Cardiac fibroblast (primary cell): ENCODE measurements around the gene PIGN.
"Not testable (repeated sequence)": the region's sequence is repeated elsewhere in the genome, so short reads cannot be mapped to it uniquely, and the experiment has no call there.

Experiments
- DNase-seq, 2 donors: peaks; one replicate each; pipeline versions ENCODE4 v3.0.0 to v3.0.0-alpha.2; 2010; ENCODE audit warnings: low read depth in 2 of 2
- H3K4me3 ChIP-seq, 2 donors: replicated peaks in 1 of 2; 1 replicate in 1 of 2; 2 replicates in 1 of 2; pipeline ENCODE4 v1.5.1; 2011; ENCODE audit warnings: low read depth in 2 of 2, low read length in 2 of 2, mild to moderate bottlenecking in 2 of 2, moderate library complexity in 1 of 2
- CTCF ChIP-seq: IDR thresholded peaks from one replicate; pipeline ENCODE4 v1.5.1; 2011; ENCODE audit warnings: low read depth, mild to moderate bottlenecking, low read length, inconsistent platforms

The PIGN gene

GRCh38 chr18:62183578-62184195, 3.2 kb downstream of the PIGN start:
- DNase-seq = peak; percentile 78 to 81
- TF ChIP-seq CTCF = peak; percentile 93
- no peak overlapping the region for H3K4me3 ChIP-seq

GRCh38 chr18:62182220-62182619, 4.6 kb downstream of the PIGN start:
- H3K4me3 ChIP-seq = no peak overlapping the region
- no peak for TF ChIP-seq CTCF
- no peak for DNase-seq

- no peak for TF ChIP-seq CTCF
- no peak for DNase-seq
- no peak overlapping the region for H3K4me3 ChIP-seq
These were observed 7.6 kb downstream of the PIGN start for GRCh38 chr18:62179213-62179612.

- DNase-seq = no peak
- H3K4me3 ChIP-seq = no peak overlapping the region
- no peak for TF ChIP-seq CTCF
These were observed 9.6 kb downstream of the PIGN start for GRCh38 chr18:62177271-62177670.

- no peak for DNase-seq
- no peak overlapping the region for H3K4me3 ChIP-seq
- no peak for TF ChIP-seq CTCF
These were observed 11.3 kb downstream of the PIGN start for GRCh38 chr18:62175521-62175920.

- TF ChIP-seq CTCF = no peak
- H3K4me3 ChIP-seq = no peak overlapping the region
- DNase-seq = no peak
These were observed 14.6 kb downstream of the PIGN start for GRCh38 chr18:62172298-62172697.

- TF ChIP-seq CTCF = no peak
- no peak for DNase-seq
- no peak overlapping the region for H3K4me3 ChIP-seq
These were observed 16.0 kb downstream of the PIGN start for GRCh38 chr18:62170857-62171256.

- not testable (repeated sequence) for DNase-seq, H3K4me3 ChIP-seq
These were observed 20.3 kb downstream of the PIGN start for GRCh38 chr18:62166524-62166923.
